ENCODE data around the gene PMEPA1. TPM values are rescaled to one million over a fixed set of nuclear protein-coding genes. Genes with fewer than 3 reads are reported as not detected.

The PMEPA1 gene
- total RNA-seq, 1 experiment from 2014 or later = 28.8 TPM

- DNase-seq (ENCODE audit: low read depth) = no peak
These were observed 32.9 kb downstream of the PMEPA1 start for GRCh38 chr20:57676589-57677583.

- no peak for DNase-seq (ENCODE audit: low read depth)
These were observed 34.0 kb downstream of the PMEPA1 start for GRCh38 chr20:57675773-57676172.

GRCh38 chr20:57672953-57673575 is 36.8 kb downstream of the PMEPA1 start:
- DNase-seq (ENCODE audit: low read depth) = no peak

GRCh38 chr20:57672164-57672563 is 37.7 kb downstream of the PMEPA1 start:
- no peak for DNase-seq (ENCODE audit: low read depth)

GRCh38 chr20:57671662-57672061 is 38.2 kb downstream of the PMEPA1 start:
- no peak for DNase-seq (ENCODE audit: low read depth)

- DNase-seq (ENCODE audit: low read depth) = no peak
These were observed 38.8 kb downstream of the PMEPA1 start for GRCh38 chr20:57671072-57671391.

- DNase-seq (ENCODE audit: low read depth) = no peak
These were observed 39.3 kb downstream of the PMEPA1 start for GRCh38 chr20:57670288-57671071.

GRCh38 chr20:57669632-57670031 is 40.2 kb downstream of the PMEPA1 start:
- DNase-seq (ENCODE audit: low read depth) = no peak

- no peak for DNase-seq (ENCODE audit: low read depth)
These were observed 41.7 kb downstream of the PMEPA1 start for GRCh38 chr20:57667924-57668782.

- no peak for DNase-seq (ENCODE audit: low read depth)
These were observed 42.4 kb downstream of the PMEPA1 start for GRCh38 chr20:57667388-57667787.

- no peak for DNase-seq (ENCODE audit: low read depth)
These were observed 43.0 kb downstream of the PMEPA1 start for GRCh38 chr20:57666834-57667157.

- no peak for DNase-seq (ENCODE audit: low read depth)
These were observed 43.5 kb downstream of the PMEPA1 start for GRCh38 chr20:57666106-57666833.

GRCh38 chr20:57665589-57665971 is 44.2 kb downstream of the PMEPA1 start:
- DNase-seq (ENCODE audit: low read depth) = no peak

- no peak for DNase-seq (ENCODE audit: low read depth)
These were observed 44.8 kb downstream of the PMEPA1 start for GRCh38 chr20:57664924-57665588.

GRCh38 chr20:57664476-57664875 is 45.3 kb downstream of the PMEPA1 start:
- DNase-seq (ENCODE audit: low read depth) = no peak

GRCh38 chr20:57663681-57664451 is 45.9 kb downstream of the PMEPA1 start:
- DNase-seq (ENCODE audit: low read depth) = no peak

GRCh38 chr20:57663241-57663640 is 46.6 kb downstream of the PMEPA1 start:
- DNase-seq (ENCODE audit: low read depth) = no peak

GRCh38 chr20:57662456-57663240 is 47.2 kb downstream of the PMEPA1 start:
- DNase-seq (ENCODE audit: low read depth) = no peak
